Pancreas (tissue), 10 donors: ENCODE results near the gene MVB12A. TPM values are rescaled to one million over a fixed set of nuclear protein-coding genes. Genes with fewer than 3 reads are reported as not detected.

ENCODE experiments used
- ATAC-seq, 4 donors: fragments of 200-7000 bp; cut with Tn5 transposase; one replicate each; pipeline versions ENCODE4 v1.8.0 to v1.9.1; 2020; ENCODE audit warnings: mild to moderate bottlenecking in 4 of 4, moderate library complexity in 4 of 4
- DNase-seq, 6 donors: peaks; one replicate each; pipeline ENCODE4 v3.0.0-alpha.2; 2020
- FAIRE-seq: peaks from 2 replicates; lab custom pipeline; 2012; peaks lifted over from hg19 to GRCh38; lab: Jason Lieb, UNC
- H3K27ac ChIP-seq, 4 donors: fragments of 200-600 bp; sonication (generic); 1 replicate in 3 of 4; 2 replicates in 1 of 4; pipeline versions ENCODE4 v1.5.0 to v1.8.0; 2020
- H3K27me3 ChIP-seq, 4 donors: fragments of 200-600 bp; one replicate each; pipeline ENCODE4 v1.8.0; 2021
- H3K36me3 ChIP-seq, 3 donors: fragments of 200-600 bp; sonication (generic) in 1 of 3; one replicate each; pipeline versions ENCODE4 v1.5.0 to v1.8.0; 2020 to 2021
- H3K4me1 ChIP-seq, 3 donors: fragments of 200-600 bp; one replicate each; pipeline ENCODE4 v1.8.0; 2021
- H3K4me3 ChIP-seq, 4 donors: fragments of 200-600 bp; sonication (generic) in 2 of 4; one replicate each; pipeline versions ENCODE4 v1.5.0 to v1.8.0; 2020 to 2021
- H3K9me3 ChIP-seq, 4 donors: fragments of 200-600 bp; one replicate each; pipeline ENCODE4 v1.8.0; 2021
- CTCF ChIP-seq, 4 donors: fragments of 200-600 bp; sonication (generic) in 3 of 4; IDR thresholded peaks; one replicate each; pipeline versions ENCODE4 v1.5.0 to v1.8.0; 2021; ENCODE audit warnings: antibody characterized with exemption in 4 of 4
- WGBS, 2 donors: extraction: QIAGEN DNeasy Blood & Tissue Kit; methylation state at CpG; one replicate each; pipeline ENCODE4 v1.1.7; 2013; 5-methylcytosine and 5-hydroxymethylcytosine counted together
- intact Hi-C, 3 donors: fragments of 100-400 bp; cut with DNase I; formaldehyde crosslinking; loops; one replicate each; pipeline versions ENCODE4 v1.11.1 to v1.14.2; 2022
- polyA plus RNA-seq, 2 donors: library from polyadenylated mRNA; stranded (reverse); fragments of 200-250 nt; gene quantifications; one replicate each; pipeline ENCODE4 v1.2.3, GENCODE V29; 2013
- total RNA-seq, 6 donors: library from RNA; stranded (reverse); fragmentation: NEBNext Ultra II Directional in 4 of 6; extraction: Animal tissue kit (Norgen Biotek cat#: 25700) in 4 of 6; gene quantifications; one replicate each; pipeline versions ENCODE4 v1.2.1 to v1.2.4, GENCODE V29; 2021 to 2023
- donor health status: healthy with polysubstance abuse.
- donor health status: DM: no; HTN: no; CAD: no; lungs with moderate emphysema.
- donor health status: DM: no; HTN: no; CAD: no.
- donor health status: control.
- donor health status: control.
- donor health status: Bipolar disorder and iron deficiency.
- donor health status: DM: yes; HTN: yes; CAD: no.
- donor health status: DM: no; HTN: no; CAD: no.
- donor health status: DM: no; HTN: no; CAD: no.
- donor health status: DM: yes; HTN: yes; CAD: no.

Gene MVB12A
- total and polyA plus RNA-seq, 8 donors = 20.6 to 58.7 (median 25.4) TPM

GRCh38 chr19:17451820-17452219 lies 32.0 kb downstream of the MVB12A start:
- Histone ChIP-seq H3K36me3 (no peaks in the 10 kb centered on the region), H3K4me1 (no peaks in the 10 kb centered on the region), H3K27ac (no peak overlapping the region), H3K9me3 (no peaks in the 10 kb centered on the region), H3K4me3 (no peak overlapping the region), H3K27me3 (peaks cover 0 to 12% (median 0%) of the 10 kb centered on the region in 4 donors)
- TF ChIP-seq CTCF (IDR thresholded peaks at IDR 0.05) = no peak
- no peak for DNase-seq
- 72 to 86% methylated on average over 4 of the region's 4 CpGs for WGBS, 2 donors
- intact Hi-C loops = no loop called here
- no peak for ATAC-seq
- no peak for FAIRE-seq

- DNase-seq (no peak), ATAC-seq (no peak), FAIRE-seq (no peak)
- Histone ChIP-seq H3K36me3 (no peaks in the 10 kb centered on the region), H3K27me3 (peaks cover 0 to 16% (median under 1%) of the 10 kb centered on the region in 4 donors), H3K4me3 (no peak overlapping the region), H3K27ac (no peak overlapping the region), H3K4me1 (no peaks in the 10 kb centered on the region), H3K9me3 (no peaks in the 10 kb centered on the region)
- TF ChIP-seq CTCF (IDR thresholded peaks at IDR 0.05) = no peak
- intact Hi-C loops = no loop called here
- WGBS, 2 donors = 7 to 10% methylated on average over 13 of the region's 13 CpGs
Measured at GRCh38 chr19:17454576-17455071, 34.8 kb downstream of the MVB12A start.

GRCh38 chr19:17455308-17456123 lies 35.7 kb downstream of the MVB12A start:
- Histone ChIP-seq H3K4me3 (no peak overlapping the region), H3K27ac (no peak overlapping the region), H3K9me3 (no peaks in the 10 kb centered on the region), H3K36me3 (no peaks in the 10 kb centered on the region), H3K4me1 (no peaks in the 10 kb centered on the region), H3K27me3 (peaks cover 0 to 16% (median 2%) of the 10 kb centered on the region in 4 donors)
- TF ChIP-seq CTCF (IDR thresholded peaks at IDR 0.05) = no peak
- DNase-seq = peak in 3 of 6 donors; percentile 31 to 68 (median 62)
- peak; percentile 25 to 29 (median 27) for ATAC-seq
- FAIRE-seq = no peak
- intact Hi-C loops = no loop called here
- WGBS, 2 donors = 10 to 11% methylated on average over 55 to 57 of the region's 58 CpGs

- Histone ChIP-seq H3K4me3 (no peak overlapping the region), H3K27ac (no peak overlapping the region), H3K36me3 (no peaks in the 10 kb centered on the region), H3K4me1 (no peaks in the 10 kb centered on the region), H3K27me3 (peaks cover 0 to 16% (median 2%) of the 10 kb centered on the region in 4 donors), H3K9me3 (no peaks in the 10 kb centered on the region)
- ATAC-seq = no peak
- no peak for TF ChIP-seq CTCF (IDR thresholded peaks at IDR 0.05)
- no peak for DNase-seq
- intact Hi-C loops = no loop called here
- FAIRE-seq = no peak
- 45 to 68% methylated on average over 11 of the region's 11 CpGs for WGBS, 2 donors
Measured at GRCh38 chr19:17456127-17456526, 36.3 kb downstream of the MVB12A start.

GRCh38 chr19:17457616-17458015 lies 37.8 kb downstream of the MVB12A start:
- Histone ChIP-seq H3K27ac (no peak overlapping the region), H3K36me3 (no peaks in the 10 kb centered on the region), H3K9me3 (no peaks in the 10 kb centered on the region), H3K27me3 (peaks cover 0 to 16% (median 2%) of the 10 kb centered on the region in 4 donors), H3K4me3 (no peak overlapping the region), H3K4me1 (no peaks in the 10 kb centered on the region)
- FAIRE-seq (no peak), DNase-seq (no peak), ATAC-seq (no peak)
- WGBS, 2 donors = 23 to 47% methylated on average over 6 of the region's 6 CpGs
- TF ChIP-seq CTCF (IDR thresholded peaks at IDR 0.05) = no peak
- intact Hi-C loops = no loop called here
